Measurements from ENCODE around the gene ZFAND3.

ZFAND3 gene

DNA sequence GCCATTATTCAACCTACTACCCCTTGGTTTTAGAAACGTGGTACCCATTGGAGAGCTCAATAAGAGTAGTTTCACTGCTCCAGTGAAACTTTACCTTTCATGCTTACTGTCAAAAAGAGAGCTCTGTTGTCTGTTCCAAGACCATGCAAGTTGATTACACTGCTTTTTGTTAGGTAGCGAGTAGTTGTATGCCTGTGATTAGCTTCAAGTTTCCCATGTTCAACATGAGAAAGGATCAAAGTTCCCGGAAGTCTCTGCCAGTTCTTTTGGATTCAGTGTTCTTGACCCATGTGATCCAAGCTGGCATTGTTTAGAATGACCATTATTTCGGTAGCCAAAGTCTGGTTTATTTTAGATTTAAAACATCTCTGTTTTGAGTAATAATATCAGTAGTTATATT is 107.1 kb downstream of the ZFAND3 start:
- TF ChIP-seq, protein P1, sequence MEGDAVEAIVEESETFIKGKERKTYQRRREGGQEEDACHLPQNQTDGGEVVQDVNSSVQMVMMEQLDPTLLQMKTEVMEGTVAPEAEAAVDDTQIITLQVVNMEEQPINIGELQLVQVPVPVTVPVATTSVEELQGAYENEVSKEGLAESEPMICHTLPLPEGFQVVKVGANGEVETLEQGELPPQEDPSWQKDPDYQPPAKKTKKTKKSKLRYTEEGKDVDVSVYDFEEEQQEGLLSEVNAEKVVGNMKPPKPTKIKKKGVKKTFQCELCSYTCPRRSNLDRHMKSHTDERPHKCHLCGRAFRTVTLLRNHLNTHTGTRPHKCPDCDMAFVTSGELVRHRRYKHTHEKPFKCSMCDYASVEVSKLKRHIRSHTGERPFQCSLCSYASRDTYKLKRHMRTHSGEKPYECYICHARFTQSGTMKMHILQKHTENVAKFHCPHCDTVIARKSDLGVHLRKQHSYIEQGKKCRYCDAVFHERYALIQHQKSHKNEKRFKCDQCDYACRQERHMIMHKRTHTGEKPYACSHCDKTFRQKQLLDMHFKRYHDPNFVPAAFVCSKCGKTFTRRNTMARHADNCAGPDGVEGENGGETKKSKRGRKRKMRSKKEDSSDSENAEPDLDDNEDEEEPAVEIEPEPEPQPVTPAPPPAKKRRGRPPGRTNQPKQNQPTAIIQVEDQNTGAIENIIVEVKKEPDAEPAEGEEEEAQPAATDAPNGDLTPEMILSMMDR (IDR thresholded peaks at IDR 0.05; ENCODE audit: low read depth, low read length) = no peak
- no peak for DNase-seq (ENCODE audit: extremely low read depth, low read depth)

DNA sequence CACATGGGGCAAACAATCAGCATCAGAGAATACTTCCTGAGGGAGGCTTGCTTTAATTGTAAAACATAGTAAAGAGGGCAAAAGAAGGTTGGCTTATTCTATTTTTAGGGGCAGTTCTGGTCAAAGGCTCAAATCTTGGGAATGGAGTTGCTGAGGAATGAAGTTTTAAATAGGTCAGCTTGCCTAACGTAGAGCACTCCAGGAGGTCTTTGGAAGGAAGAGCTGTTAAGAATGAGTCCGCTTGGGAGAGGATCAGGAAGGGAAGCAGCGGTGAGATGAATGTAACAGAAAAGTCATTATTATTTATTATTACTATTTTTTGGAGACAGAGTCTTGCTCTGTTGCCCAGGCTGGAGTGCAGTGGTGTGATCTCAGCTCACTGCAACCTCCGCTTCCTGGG is 108.7 kb downstream of the ZFAND3 start:
- TF ChIP-seq, protein P1 (IDR thresholded peaks at IDR 0.05; ENCODE audit: low read depth, low read length) = no peak
- no peak for DNase-seq (ENCODE audit: extremely low read depth, low read depth)

DNA sequence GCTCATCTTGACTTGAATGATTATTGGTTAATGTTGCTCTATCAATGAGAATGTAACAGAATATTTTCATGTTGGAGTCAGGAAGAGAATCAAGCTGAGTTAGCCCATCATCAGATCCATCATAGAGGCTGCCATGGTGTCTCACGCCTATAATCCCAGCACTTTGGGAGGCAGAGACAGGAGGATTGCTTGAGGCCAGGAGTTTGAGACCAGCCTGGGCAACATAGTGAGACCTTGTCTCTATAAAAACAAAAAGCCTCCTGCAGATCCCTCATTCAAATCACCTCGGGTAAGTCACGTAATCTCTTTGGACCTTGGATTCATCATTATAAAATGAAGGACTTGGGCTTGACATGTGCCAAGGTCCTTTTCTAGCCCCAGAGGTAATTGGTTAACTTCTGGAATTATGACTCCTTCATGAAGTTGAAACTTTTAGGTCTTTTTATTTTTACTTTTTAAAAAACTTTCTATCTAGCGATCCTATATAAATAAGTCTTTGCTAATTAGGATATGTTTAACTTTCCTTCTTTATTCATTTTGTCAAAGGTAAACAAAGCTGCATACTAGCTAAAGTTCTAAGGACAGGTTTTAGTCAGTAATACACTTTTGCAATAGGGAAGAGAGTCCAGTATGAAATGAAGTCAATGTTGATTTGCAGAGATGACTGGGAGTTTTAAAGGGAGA is 110.9 kb downstream of the ZFAND3 start:
- TF ChIP-seq, protein P1 (IDR thresholded peaks at IDR 0.05; ENCODE audit: low read depth, low read length) = no peak
- DNase-seq (ENCODE audit: extremely low read depth, low read depth) = no peak

DNA sequence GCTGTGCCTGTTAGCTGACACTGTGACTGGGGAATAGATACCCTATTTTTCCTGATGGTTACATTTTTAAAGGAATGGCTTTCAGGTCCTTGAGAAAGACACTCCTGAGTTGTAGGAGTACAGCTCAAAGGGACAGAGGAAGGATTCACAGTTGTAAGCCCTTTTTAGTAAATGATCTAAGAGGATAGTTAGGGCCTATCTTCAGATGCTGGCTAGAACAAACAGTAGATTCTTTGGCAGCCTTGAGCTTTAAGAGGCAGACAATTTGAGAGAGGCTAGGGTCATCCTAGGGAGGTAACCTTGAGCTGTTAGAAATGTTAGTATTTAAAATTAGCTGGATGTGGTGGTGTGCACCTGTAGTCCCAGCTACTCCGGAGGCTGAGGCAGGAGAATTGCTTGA is 111.5 kb downstream of the ZFAND3 start:
- TF ChIP-seq, protein P1 (IDR thresholded peaks at IDR 0.05; ENCODE audit: low read depth, low read length) = no peak
- DNase-seq (ENCODE audit: extremely low read depth, low read depth) = no peak

DNA sequence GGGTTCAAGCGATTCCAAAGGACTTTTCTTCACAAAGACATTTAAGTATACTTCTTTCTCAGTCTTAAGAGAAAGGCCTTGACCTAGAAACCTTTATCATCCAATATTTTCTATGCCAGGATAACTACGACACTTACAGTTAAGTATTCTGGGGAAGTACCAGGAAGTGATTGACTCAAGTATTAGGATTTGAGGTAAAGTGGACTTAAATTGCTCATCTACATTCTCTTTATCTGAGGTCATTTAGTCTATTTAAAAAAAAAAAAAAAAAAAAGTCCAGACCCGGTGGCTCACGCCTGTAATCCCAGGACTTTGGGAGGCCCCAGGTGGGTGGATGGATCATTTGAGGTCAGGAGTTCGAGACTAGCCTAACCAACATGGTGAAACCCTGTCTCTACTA is 114.7 kb downstream of the ZFAND3 start:
- DNase-seq (ENCODE audit: extremely low read depth, low read depth) = no peak
- TF ChIP-seq, protein P1 (IDR thresholded peaks at IDR 0.05; ENCODE audit: low read depth, low read length) = no peak

DNA sequence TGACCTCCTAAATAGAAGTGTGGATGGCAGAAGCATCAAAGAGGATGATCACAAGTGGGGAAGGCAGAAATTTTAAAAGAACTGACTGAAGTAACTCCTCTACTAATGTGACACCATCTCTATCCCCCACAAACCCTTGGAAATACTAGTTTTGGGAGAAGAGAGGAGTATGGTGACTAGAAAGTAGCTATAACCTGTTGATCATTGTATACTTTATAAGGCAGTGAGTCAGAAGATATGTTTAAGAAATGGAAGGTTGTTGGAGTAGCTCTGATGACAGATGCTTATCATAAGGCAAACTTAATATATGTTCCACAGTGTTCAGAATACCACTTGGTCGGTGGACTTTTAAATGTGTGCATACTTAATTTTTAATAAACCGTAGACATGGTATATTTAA is 116.6 kb downstream of the ZFAND3 start:
- DNase-seq (ENCODE audit: extremely low read depth, low read depth) = no peak
- TF ChIP-seq, protein P1 (IDR thresholded peaks at IDR 0.05; ENCODE audit: low read depth, low read length) = no peak

DNA sequence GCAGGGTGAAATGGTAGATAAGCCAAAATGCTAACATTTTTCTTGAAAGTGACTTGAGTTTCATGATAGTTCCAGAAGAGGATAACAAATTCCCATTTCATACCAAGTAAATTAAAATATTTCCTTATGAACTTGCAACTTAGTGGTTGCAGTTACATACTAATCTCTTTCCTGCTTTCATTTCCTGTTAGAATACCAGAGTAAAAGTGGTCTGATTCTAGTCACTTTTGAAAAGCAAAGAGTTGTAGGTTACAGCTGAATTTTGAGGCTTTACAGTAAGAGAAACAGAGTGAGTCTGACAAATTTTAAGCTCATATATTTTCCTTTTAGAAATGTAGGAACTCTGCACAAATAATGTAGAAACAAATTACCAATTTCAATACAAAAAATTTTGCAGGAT is 117.4 kb downstream of the ZFAND3 start:
- no peak for DNase-seq (ENCODE audit: extremely low read depth, low read depth)

More for the DNA sequence above, 117.4 kb downstream of the ZFAND3 start:
- TF ChIP-seq, protein P1 (IDR thresholded peaks at IDR 0.05; ENCODE audit: low read depth, low read length) = no peak

All from AG09319 (cell line).